Muscle layer of duodenum (tissue), 2 donors: ENCODE data around the gene UBE2C.

Source experiments
- H3K27ac ChIP-seq: one replicate; pipeline ENCODE4 v1.7.0; 2013; ENCODE audit warnings: mild to moderate bottlenecking, low read length
- H3K27me3 ChIP-seq: one replicate; pipeline ENCODE4 v1.7.0; 2013; ENCODE audit warnings: low read depth, mild to moderate bottlenecking, control low read depth, low read length
- H3K36me3 ChIP-seq, 2 donors: one replicate each; pipeline ENCODE4 v1.7.0; 2013; ENCODE audit warnings: low read length in 2 of 2, control low read depth in 1 of 2, mild to moderate bottlenecking in 1 of 2; ENCODE audit not compliant: insufficient read depth in 2 of 2, control insufficient read depth in 1 of 2
- H3K4me1 ChIP-seq, 2 donors: one replicate each; pipeline ENCODE4 v1.7.0; 2013; ENCODE audit warnings: low read length in 2 of 2, mild to moderate bottlenecking in 2 of 2, control low read depth in 1 of 2, moderate library complexity in 1 of 2; ENCODE audit not compliant: insufficient read depth in 2 of 2, control insufficient read depth in 1 of 2
- H3K4me3 ChIP-seq, 2 donors: one replicate each; pipeline ENCODE4 v1.7.0; 2013; ENCODE audit warnings: low read length in 2 of 2, low read depth in 1 of 2, mild to moderate bottlenecking in 1 of 2
- H3K9me3 ChIP-seq, 2 donors: one replicate each; pipeline ENCODE4 v1.7.0; 2013; ENCODE audit warnings: low read length in 2 of 2, control low read depth in 1 of 2, mild to moderate bottlenecking in 1 of 2; ENCODE audit not compliant: control insufficient read depth in 1 of 2
- donor health status: healthy.

Gene UBE2C

GRCh38 chr20:45863543-45864470 lies 51.4 kb downstream of the UBE2C start:
- no peaks in the 10 kb centered on the region for H3K36me3 ChIP-seq
- H3K4me3 ChIP-seq: no peak overlapping the region
- H3K9me3 ChIP-seq: no peaks in the 10 kb centered on the region
- no peaks in the 10 kb centered on the region for H3K27me3 ChIP-seq
- H3K4me1 ChIP-seq: no peaks in the 10 kb centered on the region
- H3K27ac ChIP-seq: no peak overlapping the region

DNA sequence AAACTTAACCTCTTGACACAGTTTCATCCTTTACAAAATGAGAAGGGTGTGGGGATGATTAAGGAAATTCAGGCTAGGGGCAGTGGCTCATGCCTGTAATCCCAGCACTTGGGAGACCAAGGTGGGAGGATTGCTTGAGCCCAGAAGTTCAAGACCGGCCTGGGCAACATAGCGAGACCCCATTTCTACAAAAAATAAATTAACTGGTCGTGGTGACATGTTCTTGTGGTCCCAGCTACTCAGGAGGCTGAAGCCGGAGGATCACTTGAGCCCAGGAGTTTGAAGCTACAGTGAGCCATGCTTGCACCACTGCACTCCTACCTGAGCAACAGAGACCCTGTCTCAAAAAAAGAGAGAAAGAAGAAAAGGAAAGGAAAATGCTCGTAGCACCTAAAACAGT lies 54.0 kb downstream of the UBE2C start:
- H3K9me3 ChIP-seq: no peaks in the 10 kb centered on the region
- H3K36me3 ChIP-seq: no peaks in the 10 kb centered on the region
- no peak overlapping the region for H3K27ac ChIP-seq
- H3K4me1 ChIP-seq: no peaks in the 10 kb centered on the region
- H3K4me3 ChIP-seq: no peak overlapping the region
- no peaks in the 10 kb centered on the region for H3K27me3 ChIP-seq
